Ovary (tissue), 3 donors: Measurements from ENCODE around the gene COL24A1.

Experiments used
- EP300 ChIP-seq: sonication (generic); formaldehyde crosslinking; IDR thresholded peaks from one replicate; pipeline ENCODE4 v1.6.1; 2017; ENCODE audit warnings: antibody characterized with exemption
- POLR2A ChIP-seq: fragments of 450-650 bp; IDR thresholded peaks from one replicate; pipeline ENCODE4 v1.6.1; 2017; ENCODE audit warnings: antibody characterized with exemption, mild to moderate bottlenecking, moderate library complexity
- TF ChIP-seq, protein P1 (sequence below), 3 donors: fragments of 450-650 bp in 2 of 3; fragments of 200-600 bp in 1 of 3; IDR thresholded peaks; one replicate each; pipeline versions ENCODE4 v1.5.1 to v1.8.0; 2016 to 2022; ENCODE audit warnings: antibody characterized with exemption in 3 of 3, mild to moderate bottlenecking in 1 of 3
- donor health status: DM: no; HTN: no; CAD: no.

DNA sequence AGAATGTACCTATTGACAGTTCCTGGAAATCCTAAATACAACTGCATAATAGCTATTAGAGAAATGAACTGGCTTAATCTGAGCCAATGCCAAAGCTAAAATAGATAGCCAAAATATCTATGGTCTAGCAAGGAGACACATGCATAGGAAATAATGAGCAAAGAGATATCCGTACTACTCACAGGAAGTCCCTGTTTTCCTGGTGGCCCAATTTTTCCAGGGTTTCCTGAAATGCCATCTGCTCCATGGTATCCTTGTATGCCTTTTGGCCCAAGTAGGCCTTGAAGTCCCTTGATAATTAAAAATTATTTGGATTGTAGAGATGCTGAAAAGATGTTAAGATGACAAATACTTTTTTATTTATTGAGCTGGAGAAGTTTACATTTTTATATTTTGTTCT is 340.0 kb downstream of the COL24A1 start:
- TF ChIP-seq, protein P1, sequence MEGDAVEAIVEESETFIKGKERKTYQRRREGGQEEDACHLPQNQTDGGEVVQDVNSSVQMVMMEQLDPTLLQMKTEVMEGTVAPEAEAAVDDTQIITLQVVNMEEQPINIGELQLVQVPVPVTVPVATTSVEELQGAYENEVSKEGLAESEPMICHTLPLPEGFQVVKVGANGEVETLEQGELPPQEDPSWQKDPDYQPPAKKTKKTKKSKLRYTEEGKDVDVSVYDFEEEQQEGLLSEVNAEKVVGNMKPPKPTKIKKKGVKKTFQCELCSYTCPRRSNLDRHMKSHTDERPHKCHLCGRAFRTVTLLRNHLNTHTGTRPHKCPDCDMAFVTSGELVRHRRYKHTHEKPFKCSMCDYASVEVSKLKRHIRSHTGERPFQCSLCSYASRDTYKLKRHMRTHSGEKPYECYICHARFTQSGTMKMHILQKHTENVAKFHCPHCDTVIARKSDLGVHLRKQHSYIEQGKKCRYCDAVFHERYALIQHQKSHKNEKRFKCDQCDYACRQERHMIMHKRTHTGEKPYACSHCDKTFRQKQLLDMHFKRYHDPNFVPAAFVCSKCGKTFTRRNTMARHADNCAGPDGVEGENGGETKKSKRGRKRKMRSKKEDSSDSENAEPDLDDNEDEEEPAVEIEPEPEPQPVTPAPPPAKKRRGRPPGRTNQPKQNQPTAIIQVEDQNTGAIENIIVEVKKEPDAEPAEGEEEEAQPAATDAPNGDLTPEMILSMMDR (IDR thresholded peaks at IDR 0.05), result no peak
- TF ChIP-seq POLR2A, result no peak
- no peak for TF ChIP-seq EP300
